Thoracic aorta (tissue), 2 donors: Measurements from ENCODE around the gene KHDRBS2. TPM values are rescaled to one million over a fixed set of nuclear protein-coding genes. Genes with fewer than 3 reads are reported as not detected.
"Not testable (repeated sequence)": the region's sequence is repeated elsewhere in the genome, so short reads cannot be mapped to it uniquely, and the experiment has no call there.

Experiments used
- ATAC-seq: fragments of 150-250 bp; one replicate; pipeline ENCODE4 v1.8.0; 2017; ENCODE audit warnings: low read depth; ENCODE audit not compliant: insufficient number of reproducible peaks, low FRiP score
- DNase-seq: peaks from one replicate; pipeline ENCODE4 v3.0.0-alpha.2; 2020; ENCODE audit warnings: low spot score
- H3K27ac ChIP-seq, 2 donors: fragments of 200-600 bp; sonication (generic); 1 replicate in 1 of 2; 2 replicates in 1 of 2; pipeline ENCODE4 v1.5.1; 2016; ENCODE audit warnings: mild to moderate bottlenecking in 2 of 2, moderate library complexity in 2 of 2
- H3K27me3 ChIP-seq: fragments of 200-600 bp; sonication (generic); replicated peaks from 2 replicates; pipeline ENCODE4 v1.6.0; 2016; ENCODE audit warnings: mild to moderate bottlenecking; ENCODE audit not compliant: insufficient read depth
- H3K36me3 ChIP-seq: fragments of 200-600 bp; sonication (generic); one replicate; pipeline ENCODE4 v1.5.1; 2016
- H3K4me1 ChIP-seq, 2 donors: fragments of 200-600 bp; sonication (generic); 1 replicate in 1 of 2; 2 replicates in 1 of 2; pipeline versions ENCODE4 v1.5.1 to v1.6.0; 2016; ENCODE audit warnings: low read depth in 2 of 2, mild to moderate bottlenecking in 1 of 2; ENCODE audit not compliant: control insufficient read depth in 1 of 2
- H3K4me3 ChIP-seq: fragments of 200-600 bp; sonication (generic); 2 replicates; pipeline ENCODE4 v1.5.1; 2016; ENCODE audit warnings: mild to moderate bottlenecking
- H3K9me3 ChIP-seq: fragments of 200-600 bp; sonication (generic); 2 replicates; pipeline ENCODE4 v1.5.1; 2016
- total RNA-seq, 2 donors: library from RNA; depleted of rRNA; stranded (reverse); fragments of >200 nt; gene quantifications; one replicate each; pipeline versions ENCODE4 v1.1.0 to v1.2.3, GENCODE V29; 2016
- TF ChIP-seq, protein P1 (sequence below): fragments of 200-600 bp; sonication (generic); IDR thresholded peaks from one replicate; pipeline ENCODE4 v1.5.1; 2019; ENCODE audit warnings: antibody characterized with exemption

KHDRBS2 gene
- total RNA-seq, 2 donors from 2014 or later = 0.54 TPM; not detected in 1

DNA sequence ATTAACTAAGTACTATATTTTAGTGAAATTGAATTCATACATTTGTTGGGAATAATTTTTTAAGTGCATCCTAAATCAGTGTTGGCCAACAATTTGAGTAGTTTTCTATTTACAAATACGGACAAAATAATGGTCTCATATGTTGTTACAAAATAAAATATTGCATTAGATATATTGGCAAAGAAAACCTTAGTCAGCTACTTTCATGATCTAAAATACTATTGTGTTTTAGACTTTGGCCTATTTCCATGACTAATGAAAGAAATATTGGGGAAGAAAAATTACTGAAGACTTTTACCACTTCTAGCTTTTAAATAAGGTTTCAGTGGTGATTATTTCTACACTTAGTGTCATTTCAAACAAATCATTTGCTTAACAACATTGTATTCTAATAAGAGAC lies 498.0 kb downstream of the KHDRBS2 start:
- DNase-seq = no peak
- TF ChIP-seq, protein P1, sequence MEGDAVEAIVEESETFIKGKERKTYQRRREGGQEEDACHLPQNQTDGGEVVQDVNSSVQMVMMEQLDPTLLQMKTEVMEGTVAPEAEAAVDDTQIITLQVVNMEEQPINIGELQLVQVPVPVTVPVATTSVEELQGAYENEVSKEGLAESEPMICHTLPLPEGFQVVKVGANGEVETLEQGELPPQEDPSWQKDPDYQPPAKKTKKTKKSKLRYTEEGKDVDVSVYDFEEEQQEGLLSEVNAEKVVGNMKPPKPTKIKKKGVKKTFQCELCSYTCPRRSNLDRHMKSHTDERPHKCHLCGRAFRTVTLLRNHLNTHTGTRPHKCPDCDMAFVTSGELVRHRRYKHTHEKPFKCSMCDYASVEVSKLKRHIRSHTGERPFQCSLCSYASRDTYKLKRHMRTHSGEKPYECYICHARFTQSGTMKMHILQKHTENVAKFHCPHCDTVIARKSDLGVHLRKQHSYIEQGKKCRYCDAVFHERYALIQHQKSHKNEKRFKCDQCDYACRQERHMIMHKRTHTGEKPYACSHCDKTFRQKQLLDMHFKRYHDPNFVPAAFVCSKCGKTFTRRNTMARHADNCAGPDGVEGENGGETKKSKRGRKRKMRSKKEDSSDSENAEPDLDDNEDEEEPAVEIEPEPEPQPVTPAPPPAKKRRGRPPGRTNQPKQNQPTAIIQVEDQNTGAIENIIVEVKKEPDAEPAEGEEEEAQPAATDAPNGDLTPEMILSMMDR = no peak
- Histone ChIP-seq H3K9me3 (no peaks in the 10 kb centered on the region), H3K27ac (no peak overlapping the region), H3K4me1 (no peaks in the 10 kb centered on the region), H3K27me3 (no peaks in the 10 kb centered on the region), H3K4me3 (no peak overlapping the region), H3K36me3 (no peaks in the 10 kb centered on the region)
- ATAC-seq = no peak

DNA sequence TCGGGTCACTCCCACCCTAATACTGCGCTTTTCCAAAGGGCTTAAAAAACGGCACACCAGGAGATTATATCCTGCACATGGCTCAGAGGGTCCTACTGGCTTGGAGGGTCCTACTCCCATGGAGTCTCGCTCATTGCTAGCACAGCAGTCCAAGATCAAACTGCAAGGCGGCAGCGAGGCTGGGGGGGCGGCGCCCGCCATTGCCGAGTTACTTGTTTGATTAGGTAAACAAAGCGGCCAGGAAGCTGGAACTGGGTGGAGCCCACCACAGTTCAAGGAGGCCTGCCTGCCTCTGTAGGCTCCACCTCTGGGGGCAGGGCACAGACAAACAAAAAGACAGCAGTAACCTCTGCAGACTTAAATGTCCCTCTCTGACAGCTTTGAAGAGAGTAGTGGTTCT lies 516.6 kb downstream of the KHDRBS2 start:
- H3K9me3 ChIP-seq, H3K4me3 ChIP-seq, DNase-seq, H3K27me3 ChIP-seq, H3K4me1 ChIP-seq, H3K27ac ChIP-seq, ATAC-seq, H3K36me3 ChIP-seq: not testable (repeated sequence)

DNA sequence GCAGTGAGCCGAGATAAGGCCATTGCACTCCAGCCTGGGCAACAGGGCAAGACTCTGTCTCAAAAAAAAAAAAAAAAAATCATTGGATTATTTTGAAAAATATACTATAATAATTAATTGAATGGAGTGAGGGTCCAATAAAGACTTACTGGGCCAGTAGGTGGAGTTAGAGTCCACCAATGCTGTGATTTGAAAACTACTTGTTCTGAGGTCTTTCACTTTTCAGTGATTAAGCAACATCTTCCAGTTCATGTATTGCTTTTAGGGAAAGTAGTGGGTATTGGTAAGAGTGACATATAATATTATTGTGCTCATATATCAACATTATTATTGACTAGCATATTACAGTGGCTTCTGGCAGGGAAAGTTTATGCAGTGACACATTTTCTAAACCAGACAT lies 530.3 kb downstream of the KHDRBS2 start:
- ATAC-seq (no peak), DNase-seq (no peak)
- Histone ChIP-seq H3K4me1 (no peaks in the 10 kb centered on the region), H3K4me3 (no peak overlapping the region), H3K36me3 (no peaks in the 10 kb centered on the region), H3K9me3 (no peaks in the 10 kb centered on the region), H3K27ac (no peak overlapping the region), H3K27me3 (no peaks in the 10 kb centered on the region)
- TF ChIP-seq, protein P1 = no peak

DNA sequence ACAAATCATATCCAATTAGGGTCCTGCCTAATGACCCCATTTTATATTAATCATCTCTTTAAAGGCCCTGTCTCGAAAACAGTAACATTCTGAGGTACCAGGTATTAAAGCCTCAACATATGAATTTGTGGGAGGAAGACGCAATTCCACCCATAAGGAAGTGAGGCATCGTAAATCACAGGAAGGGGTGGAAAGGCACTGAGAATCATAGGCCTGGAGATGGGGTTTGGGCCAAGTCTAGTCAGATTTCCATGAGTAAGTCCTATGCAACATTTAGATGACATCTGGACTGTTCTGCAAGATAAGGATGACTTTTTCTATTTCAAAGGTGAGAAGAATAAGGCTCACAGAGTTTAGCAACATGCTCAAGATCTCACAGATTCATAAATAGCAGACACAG lies 534.0 kb downstream of the KHDRBS2 start:
- Histone ChIP-seq H3K27me3 (no peaks in the 10 kb centered on the region), H3K27ac (no peak overlapping the region), H3K9me3 (no peaks in the 10 kb centered on the region), H3K4me1 (no peaks in the 10 kb centered on the region), H3K4me3 (no peak overlapping the region), H3K36me3 (no peaks in the 10 kb centered on the region)
- ATAC-seq = no peak
- no peak for DNase-seq
- TF ChIP-seq, protein P1 = no peak

DNA sequence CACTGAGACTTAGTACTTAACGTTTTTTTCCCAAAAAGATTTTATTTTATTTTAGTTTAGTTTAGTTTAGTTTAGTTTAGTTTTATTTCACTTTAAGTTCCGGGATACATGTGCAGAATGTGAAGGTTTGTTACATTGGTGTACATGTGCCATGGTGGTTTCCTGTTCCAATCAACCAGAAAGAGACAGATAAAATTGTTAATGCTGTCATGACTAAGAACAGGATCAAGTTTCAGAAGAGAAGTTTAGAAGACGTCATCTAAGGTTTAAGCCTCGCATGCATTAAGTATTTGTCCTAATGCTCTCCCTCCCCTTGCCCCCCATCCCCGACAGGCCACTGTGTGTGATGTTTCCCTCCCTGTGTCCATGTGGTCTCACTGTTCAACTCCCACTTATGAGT lies 540.0 kb downstream of the KHDRBS2 start:
- no peak for ATAC-seq
- H3K4me1 ChIP-seq = no peaks in the 10 kb centered on the region
- TF ChIP-seq, protein P1 = no peak
- no peaks in the 10 kb centered on the region for H3K36me3 ChIP-seq
- DNase-seq = no peak
- no peak overlapping the region for H3K4me3 ChIP-seq
- H3K27ac ChIP-seq = no peak overlapping the region
- H3K27me3 ChIP-seq = no peaks in the 10 kb centered on the region
- no peaks in the 10 kb centered on the region for H3K9me3 ChIP-seq

DNA sequence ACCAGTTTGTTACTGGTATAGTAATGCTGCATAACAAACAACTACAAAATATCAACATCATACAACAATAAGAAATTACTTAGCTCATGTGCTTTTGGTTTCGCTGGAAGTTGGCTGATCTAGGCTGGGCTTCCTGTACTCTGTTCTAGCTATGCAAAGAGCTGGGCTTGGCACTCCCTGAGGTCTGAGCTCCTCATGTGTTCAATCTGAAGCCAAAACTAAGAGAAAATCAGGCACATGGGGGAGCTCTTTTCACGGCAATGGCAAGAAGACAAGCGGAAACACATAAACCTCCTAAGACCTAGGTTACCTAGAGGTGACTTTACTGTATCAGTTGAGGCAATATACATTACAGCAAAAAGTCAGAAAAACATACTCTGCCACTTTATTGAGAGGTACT lies 574.2 kb downstream of the KHDRBS2 start:
- no peak overlapping the region for H3K4me3 ChIP-seq
- no peaks in the 10 kb centered on the region for H3K27me3 ChIP-seq
- TF ChIP-seq, protein P1 = no peak
- no peaks in the 10 kb centered on the region for H3K4me1 ChIP-seq
- no peak overlapping the region for H3K27ac ChIP-seq
- ATAC-seq = no peak
- DNase-seq = no peak
- H3K36me3 ChIP-seq = no peaks in the 10 kb centered on the region
- H3K9me3 ChIP-seq = no peaks in the 10 kb centered on the region
